NCI-H146 (cell line): ENCODE data around the gene REEP2.
"Not testable (repeated sequence)": the region's sequence is repeated elsewhere in the genome, so short reads cannot be mapped to it uniquely, and the experiment has no call there.

Source experiments
- DNase-seq: peaks from one replicate; lab custom pipeline; 2025; lab: John Stamatoyannopoulos, UW

REEP2 gene

DNA sequence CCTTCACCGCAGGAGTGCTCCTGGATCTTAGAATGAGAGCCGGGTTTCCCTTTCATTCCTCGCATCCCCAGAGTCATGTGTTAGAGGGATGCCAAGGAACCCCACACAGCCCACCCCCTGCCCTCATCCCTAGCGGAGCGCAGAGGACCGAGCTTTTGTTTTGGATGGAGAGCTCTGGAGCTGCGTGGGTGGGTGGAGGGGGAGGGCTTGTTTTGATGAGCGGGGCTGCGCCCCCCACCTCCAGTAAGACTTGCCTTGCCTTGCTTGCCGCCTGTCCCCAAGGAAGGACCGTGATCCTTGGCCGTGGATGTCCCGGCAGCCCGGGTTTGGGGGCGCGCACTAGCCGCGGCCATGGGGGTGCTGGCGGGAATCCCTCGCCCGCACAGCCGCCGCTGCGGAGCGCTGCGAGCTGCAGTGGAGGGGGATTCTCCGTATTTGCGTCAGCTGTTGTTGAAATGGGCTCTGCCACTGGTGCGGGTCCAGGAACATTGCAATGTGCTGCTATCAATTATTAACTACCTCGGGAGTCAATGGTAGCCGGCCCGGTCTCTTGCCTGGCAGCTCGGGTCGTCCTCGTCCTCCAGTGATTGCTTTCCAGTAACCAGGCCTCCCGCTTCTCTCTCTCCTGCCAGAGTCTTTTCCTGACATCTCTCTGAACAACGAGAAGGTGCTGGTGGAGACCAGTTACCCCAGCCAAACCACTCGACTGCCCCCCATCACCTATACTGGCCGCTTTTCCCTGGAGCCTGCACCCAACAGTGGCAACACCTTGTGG, 27.5 kb downstream of the REEP2 start:
- no peak for DNase-seq

DNA sequence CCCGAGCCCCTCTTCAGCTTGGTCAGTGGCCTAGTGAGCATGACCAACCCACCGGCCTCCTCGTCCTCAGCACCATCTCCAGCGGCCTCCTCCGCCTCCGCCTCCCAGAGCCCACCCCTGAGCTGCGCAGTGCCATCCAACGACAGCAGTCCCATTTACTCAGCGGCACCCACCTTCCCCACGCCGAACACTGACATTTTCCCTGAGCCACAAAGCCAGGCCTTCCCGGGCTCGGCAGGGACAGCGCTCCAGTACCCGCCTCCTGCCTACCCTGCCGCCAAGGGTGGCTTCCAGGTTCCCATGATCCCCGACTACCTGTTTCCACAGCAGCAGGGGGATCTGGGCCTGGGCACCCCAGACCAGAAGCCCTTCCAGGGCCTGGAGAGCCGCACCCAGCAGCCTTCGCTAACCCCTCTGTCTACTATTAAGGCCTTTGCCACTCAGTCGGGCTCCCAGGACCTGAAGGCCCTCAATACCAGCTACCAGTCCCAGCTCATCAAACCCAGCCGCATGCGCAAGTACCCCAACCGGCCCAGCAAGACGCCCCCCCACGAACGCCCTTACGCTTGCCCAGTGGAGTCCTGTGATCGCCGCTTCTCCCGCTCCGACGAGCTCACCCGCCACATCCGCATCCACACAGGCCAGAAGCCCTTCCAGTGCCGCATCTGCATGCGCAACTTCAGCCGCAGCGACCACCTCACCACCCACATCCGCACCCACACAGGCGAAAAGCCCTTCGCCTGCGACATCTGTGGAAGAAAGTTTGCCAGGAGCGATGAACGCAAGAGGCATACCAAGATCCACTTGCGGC, 28.2 kb downstream of the REEP2 start:
- DNase-seq: no peak

DNA sequence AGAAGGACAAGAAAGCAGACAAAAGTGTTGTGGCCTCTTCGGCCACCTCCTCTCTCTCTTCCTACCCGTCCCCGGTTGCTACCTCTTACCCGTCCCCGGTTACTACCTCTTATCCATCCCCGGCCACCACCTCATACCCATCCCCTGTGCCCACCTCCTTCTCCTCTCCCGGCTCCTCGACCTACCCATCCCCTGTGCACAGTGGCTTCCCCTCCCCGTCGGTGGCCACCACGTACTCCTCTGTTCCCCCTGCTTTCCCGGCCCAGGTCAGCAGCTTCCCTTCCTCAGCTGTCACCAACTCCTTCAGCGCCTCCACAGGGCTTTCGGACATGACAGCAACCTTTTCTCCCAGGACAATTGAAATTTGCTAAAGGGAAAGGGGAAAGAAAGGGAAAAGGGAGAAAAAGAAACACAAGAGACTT, 28.9 kb downstream of the REEP2 start:
- DNase-seq: no peak

DNA sequence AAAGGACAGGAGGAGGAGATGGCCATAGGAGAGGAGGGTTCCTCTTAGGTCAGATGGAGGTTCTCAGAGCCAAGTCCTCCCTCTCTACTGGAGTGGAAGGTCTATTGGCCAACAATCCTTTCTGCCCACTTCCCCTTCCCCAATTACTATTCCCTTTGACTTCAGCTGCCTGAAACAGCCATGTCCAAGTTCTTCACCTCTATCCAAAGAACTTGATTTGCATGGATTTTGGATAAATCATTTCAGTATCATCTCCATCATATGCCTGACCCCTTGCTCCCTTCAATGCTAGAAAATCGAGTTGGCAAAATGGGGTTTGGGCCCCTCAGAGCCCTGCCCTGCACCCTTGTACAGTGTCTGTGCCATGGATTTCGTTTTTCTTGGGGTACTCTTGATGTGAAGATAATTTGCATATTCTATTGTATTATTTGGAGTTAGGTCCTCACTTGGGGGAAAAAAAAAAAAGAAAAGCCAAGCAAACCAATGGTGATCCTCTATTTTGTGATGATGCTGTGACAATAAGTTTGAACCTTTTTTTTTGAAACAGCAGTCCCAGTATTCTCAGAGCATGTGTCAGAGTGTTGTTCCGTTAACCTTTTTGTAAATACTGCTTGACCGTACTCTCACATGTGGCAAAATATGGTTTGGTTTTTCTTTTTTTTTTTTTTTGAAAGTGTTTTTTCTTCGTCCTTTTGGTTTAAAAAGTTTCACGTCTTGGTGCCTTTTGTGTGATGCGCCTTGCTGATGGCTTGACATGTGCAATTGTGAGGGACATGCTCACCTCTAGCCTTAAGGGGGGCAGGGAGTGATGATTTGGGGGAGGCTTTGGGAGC, 29.5 kb downstream of the REEP2 start:
- DNase-seq: no peak

DNA sequence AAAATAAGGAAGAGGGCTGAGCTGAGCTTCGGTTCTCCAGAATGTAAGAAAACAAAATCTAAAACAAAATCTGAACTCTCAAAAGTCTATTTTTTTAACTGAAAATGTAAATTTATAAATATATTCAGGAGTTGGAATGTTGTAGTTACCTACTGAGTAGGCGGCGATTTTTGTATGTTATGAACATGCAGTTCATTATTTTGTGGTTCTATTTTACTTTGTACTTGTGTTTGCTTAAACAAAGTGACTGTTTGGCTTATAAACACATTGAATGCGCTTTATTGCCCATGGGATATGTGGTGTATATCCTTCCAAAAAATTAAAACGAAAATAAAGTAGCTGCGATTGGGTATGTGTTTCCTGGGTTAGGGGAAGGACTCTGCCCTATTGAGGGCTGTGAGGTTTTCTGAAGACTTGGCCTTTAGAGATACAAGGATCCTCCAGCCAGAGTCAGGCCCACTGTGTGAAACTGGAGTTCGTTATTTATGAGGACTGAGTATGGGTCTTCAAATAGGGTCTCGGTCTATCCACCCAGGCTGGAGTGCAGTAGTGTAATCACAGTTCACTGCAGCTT, 30.2 kb downstream of the REEP2 start:
- no peak for DNase-seq

DNA sequence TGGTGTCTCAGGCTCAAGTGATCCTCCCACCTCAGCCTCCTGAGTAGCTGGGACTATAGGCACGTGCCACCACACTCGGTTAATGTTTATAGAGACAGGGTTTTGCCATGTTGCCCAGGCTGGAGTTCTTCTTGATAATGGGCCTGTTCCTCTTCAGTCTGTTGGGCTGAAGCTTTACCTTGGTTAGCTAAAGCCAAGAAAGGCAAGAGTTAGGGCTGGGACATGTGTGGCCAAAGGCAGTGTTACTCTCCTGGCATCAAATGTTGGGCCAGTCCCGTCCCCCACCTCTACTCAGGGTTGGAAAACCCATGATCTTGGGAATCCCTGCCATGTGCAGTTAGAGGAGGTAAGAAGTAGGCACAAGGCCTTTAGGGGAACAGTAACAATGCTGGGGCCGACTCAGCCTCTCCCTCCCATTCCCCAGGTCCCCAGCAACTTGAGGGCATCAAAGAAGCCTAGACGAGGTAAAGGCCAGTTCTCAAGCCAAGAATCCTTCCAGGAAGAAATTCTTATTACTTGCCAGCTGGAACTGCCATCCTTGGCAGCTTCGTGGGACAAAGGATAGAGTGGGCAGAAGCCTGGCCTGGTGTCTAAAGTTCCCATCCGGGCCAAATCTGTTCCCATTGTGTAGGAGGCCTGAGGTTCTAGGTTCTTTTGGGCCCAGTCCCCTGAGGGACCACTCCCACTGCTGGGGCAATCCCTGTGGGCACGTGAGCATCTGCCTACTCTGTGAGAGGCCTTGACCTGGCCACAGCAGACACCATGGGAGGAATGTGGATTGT, 30.9 kb downstream of the REEP2 start:
- DNase-seq: no peak

DNA sequence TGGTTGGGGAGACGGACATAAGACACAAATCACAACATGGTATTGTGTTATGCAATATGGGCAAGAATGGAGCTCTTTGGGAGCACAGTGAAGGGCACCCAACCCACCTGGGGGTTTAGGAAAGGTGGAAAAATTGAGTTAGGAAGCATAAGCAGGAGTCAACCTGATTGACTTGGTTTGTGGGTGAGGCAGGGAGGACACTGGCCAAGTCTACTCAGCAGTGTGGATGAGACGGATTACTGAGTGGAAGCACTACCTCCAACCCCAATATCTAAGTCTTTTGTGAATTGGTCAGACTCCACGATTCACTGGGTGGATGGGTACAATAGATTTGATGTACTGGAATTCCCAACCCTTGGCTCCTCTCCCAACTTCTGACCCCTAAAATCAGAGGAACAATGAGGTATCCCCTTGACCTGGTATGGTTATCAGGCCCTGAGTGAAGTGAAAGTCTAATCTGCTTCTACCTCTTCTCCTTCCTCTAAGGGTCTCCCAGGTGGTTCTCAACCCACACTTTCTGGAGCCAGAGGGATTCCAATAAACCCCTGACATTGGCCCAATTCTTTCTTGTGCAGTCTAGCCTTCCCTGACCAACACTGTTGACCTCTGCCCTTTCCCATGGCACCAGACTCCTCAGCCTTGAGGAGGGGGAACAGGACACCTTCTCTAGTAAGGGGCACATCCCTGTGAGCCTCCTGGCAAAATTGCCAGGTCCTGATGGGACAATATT, 31.6 kb downstream of the REEP2 start:
- no peak for DNase-seq

DNA sequence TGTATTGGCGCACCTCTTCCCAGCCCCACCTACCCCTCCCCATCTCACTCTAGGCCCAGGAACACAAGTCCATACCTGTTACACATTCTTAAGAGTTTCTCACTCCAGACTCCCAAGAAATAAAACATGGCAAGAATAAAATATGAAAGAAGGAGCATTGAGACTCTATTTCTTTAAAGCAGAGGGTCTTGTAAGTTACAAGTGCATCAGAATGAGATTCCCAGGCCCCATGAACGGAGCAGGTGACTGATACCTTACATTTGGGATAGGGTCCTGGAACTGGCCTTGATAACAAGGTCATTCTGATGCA, 32.1 kb downstream of the REEP2 start:
- DNase-seq: no peak

DNA sequence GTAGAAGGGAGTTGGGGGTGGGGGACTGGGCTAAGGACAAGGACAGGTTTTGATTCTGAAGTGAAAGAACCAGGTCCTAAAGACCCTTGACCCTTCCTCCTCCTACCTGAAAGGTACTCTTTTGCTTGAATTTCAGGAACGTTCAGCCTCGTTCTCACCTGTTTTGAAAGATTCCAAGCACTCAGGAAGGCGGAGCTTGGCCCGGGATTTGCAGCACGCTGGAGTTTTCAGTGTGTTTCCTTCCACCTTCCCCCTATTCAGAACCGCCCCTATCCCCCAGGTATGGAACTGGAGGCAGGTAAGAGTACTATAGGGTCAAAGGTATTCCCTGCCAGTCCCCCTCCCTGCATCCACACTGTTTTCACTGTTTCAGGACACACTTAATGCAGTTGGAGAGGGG, 33.5 kb downstream of the REEP2 start:
- no peak for DNase-seq

DNA sequence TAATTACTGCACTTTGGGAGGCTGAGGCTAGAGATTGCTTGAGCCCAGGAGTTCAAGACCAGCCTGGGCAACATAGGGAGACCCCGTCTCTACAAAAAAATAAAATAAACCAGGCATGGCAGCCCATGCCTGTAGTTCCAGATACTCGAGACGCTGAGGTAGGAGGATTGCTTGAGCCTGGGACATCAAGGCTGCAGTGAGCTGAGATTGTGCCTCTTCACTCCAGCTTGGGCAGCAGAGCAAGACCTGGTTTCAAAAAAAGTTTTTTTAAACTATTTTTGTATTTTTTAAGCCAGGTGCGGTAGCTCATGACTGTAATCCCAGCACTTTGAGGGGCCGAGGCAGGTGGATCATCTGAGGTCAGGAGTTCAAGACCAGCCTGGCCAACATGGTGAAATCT, 34.3 kb downstream of the REEP2 start:
- DNase-seq: not testable (repeated sequence)

DNA sequence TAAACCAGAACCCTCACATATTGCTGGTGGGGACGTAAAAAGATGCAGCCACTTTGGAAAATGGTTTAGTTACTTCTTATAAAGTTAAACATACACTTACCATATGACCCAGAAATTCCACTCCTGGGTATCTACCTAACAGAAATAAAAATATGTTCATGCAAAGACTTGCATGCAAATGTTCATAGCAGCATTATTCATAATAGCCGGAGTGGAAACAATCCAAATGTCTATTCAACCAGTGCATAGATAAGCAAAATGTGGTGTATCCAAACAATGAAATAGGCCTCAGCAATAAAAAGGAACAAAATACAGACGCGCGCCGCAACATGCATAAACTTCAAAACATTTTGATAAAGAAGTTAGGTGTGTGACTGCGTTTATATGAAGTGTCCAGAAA, 38.1 kb downstream of the REEP2 start:
- DNase-seq: no peak

DNA sequence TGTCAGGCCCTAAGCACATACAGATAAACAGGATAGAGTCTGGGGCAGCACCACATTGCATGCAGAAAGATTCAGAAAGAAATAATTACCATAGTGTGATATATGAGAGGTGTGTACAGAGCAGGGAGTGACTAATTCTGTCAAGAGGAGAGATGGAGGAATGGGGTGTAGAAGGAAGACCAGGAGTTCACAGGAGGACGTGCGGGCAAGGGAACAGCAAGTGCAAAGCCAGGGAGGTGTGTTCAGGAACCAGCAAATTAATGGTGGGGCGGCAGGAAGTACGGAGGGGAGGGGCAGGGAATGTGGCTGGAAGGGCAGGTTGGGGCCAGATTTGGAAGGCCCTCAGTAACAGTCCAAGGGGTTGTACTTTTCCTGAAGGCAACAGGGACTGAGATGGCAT, 43.8 kb downstream of the REEP2 start:
- DNase-seq: no peak

DNA sequence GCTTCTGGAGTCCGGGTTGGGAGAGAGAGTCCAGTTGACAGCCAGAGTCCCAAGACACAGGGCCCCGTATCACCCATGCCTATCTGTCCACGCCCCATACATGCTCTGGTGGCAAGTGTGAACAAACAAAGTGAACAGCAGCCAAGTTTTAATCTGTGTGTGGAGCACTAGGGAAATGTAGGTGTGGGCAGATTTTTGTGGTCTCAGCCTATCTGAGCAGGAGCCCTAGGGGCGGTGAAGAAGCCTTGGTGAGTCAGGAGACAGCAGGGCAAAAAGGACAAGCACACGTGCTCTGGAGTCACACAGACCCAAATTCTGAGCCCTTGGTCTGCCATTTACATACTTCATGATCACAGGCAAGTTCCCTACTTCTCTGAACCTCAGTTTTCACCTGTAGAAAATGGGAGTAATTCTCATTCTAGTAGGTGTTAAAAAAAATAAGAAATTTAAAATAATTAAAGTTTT, 49.7 kb downstream of the REEP2 start:
- DNase-seq: no peak

DNA sequence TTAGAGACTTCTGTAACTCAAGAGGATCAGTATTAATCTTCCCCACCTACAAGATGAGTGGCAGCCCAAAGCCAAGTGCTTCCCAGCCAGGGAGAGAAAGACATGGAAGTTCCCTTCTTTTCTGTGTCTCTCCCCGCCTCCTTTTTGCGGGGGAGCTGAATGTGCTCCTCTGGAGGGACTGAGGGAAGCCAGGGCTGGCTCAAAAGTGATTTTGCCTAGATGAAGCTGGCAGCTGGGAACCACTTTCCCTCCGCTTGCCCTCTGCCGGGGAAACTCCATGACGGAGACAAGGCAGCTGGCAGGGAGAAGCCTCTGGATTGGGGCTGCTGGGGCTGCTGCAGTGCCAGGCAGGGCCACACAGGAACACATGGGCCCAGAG, 50.8 kb downstream of the REEP2 start:
- DNase-seq: no peak

DNA sequence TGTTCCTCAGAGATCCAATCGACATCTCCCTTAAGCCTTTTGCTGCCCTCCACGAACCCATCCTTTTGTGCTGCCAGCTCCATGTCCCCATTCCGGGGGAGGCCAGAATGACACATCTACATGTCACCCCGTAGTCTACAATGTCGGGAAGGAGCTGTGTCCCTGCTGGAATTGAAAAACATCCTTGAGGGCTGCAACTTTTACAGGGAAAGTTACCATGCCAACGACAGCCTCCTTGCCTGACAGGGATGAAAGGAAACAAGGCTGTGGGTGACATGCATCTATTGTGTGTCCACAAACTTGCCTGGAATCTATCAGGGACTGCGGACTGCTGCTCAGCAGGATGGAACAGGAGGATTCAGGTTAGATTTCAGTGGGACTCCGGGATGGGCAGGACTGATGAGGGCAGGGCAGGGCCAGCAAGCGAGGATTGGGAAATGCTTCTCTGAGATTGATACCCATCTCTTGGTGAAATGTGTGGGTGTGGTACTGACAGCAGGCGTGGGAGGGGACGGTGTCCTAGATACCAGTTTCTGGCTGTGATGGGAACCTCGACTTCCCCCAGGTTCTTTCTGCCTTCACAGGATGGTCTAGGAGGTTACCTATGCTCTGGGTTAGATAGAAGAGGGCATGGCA, 51.9 kb downstream of the REEP2 start:
- DNase-seq: no peak

DNA sequence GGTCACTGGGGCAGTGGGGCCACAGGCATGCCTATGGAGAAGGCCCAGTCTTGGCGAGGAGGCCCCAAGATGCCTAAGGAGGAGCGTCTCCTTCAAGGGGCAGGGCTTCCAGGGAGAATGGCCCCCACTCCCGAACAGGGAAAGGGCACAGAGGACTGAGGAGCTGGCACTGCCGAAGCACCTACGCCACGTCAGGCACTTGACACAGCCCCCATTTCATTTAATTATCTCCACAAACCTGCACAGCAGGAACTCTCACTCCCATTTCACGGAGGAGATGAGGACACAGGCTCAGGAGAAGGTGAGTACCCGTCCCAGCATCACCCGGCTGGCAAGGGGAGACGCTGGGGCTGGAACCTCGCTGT, 52.4 kb downstream of the REEP2 start:
- DNase-seq: peak; percentile 26

DNA sequence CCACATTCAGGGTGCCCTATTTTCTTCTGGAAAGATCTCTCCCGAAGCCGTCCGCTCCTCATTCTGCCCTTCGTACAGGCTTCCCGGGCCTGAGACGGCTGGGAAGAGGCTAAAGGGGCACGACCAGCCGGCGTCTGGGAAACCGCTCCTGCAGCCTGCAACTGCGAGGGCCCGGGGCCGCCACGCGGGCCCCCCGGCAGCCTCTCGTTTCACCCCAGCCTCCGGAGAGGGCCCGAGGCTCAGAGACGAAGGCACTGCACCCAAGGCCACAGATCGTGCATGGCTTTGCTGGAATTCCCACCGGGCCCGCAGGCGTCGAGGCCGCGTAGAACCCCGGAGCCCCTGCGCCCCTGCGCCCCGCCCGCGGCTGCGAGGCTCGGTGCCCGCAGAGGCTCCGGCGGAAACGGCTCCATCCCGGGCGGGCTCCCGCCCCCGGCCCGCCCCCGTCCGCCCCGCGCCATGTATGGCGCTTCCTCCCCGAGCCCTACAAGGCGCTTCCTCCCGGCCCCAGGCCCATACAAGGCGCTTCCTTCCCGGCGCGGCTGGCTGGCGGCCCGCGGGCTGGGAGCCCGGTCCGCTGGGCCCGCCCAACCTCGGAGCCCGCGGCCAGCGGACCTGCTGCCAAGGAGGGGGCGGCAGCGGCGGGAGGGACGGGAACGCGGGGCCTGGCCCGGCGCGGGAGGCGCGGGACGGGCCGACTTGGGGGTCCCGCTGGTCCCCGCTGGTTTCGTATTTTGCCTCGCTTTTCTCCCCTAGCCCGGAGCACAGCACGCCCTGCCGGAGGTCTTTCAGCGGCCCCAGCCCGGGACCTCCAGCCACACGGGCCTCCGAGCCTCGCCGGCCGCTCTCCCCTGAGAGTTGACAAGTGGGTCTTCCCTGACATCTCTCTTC, 53.1 kb downstream of the REEP2 start:
- DNase-seq: peak; percentile 81

DNA sequence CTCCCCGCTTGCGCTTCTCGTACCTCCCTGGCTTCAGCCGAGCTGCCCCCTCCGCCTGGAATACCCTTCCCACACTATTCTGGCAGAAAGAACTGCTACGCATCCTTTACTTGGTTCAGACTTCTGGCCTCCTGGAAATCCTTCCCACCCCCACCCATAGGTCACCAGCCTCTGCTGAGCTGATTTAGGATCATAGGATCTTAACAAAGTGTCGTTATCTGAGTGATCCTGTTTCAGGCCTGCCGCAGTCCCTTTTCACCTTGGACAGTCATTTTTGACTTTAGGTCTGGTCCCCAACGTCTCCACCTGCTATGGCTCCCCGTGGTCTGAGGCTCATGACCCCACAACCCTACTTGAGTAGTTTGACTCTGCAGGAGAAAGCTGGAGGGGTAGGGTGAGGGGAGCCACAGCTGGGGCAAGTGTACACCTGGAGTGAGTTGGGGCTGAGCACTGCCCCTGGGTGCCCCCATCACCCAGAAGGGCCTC, 53.7 kb downstream of the REEP2 start:
- no peak for DNase-seq

DNA sequence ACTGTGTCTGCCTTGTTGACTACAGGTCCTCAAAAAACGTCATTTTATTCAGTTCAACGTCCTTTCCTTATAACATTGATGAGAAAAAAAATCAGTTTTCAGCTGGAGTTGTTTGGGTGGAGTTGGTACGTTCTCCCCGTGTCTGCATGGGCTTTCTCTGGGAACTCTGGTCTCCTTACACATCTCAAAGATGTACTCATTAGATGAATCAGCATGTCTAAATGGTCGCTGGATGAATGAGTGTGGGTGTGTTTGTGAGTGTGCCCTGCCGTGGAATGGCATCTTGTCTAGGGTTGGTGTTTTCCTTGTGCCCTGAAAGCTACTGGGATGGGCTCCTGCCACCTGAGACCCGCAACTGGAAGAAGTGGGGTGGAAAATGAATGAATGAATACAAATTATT, 56.5 kb downstream of the REEP2 start:
- DNase-seq: no peak
